H1 (cell line): ENCODE results near the gene BCAS3.

Source experiments
- POLR2A ChIP-seq, 2 experiments: IDR thresholded peaks; 1 replicate in 1 of 2; 2 replicates in 1 of 2; pipeline ENCODE4 v1.6.1; 2011; ENCODE audit warnings: low read depth in 2 of 2, low read length in 2 of 2, mild to moderate bottlenecking in 2 of 2; ENCODE audit errors: control extremely low read depth in 1 of 2
- SP2 ChIP-seq: IDR thresholded peaks from 2 replicates; pipeline ENCODE4 v1.6.1; 2012; ENCODE audit warnings: mild to moderate bottlenecking, low read length, inconsistent platforms
- TF ChIP-seq, protein P1 (sequence below), 3 experiments: IDR thresholded peaks; 1 replicate in 2 of 3; 2 replicates in 1 of 3; pipeline versions ENCODE4 v1.5.1 to v1.6.1; 2011; ENCODE audit warnings: low read length in 3 of 3, mild to moderate bottlenecking in 3 of 3, inconsistent platforms in 2 of 3, low read depth in 1 of 3, moderate library complexity in 1 of 3; ENCODE audit not compliant: insufficient read depth in 1 of 3; ENCODE audit errors: control extremely low read depth in 1 of 3

- TF ChIP-seq SP2 (no peak), POLR2A (IDR thresholded peaks at IDR 0.05; ENCODE audit: control extremely low read depth in 1 of 2, low read depth in 2 of 2, low read length in 2 of 2) (no peak)
- TF ChIP-seq, protein P1, sequence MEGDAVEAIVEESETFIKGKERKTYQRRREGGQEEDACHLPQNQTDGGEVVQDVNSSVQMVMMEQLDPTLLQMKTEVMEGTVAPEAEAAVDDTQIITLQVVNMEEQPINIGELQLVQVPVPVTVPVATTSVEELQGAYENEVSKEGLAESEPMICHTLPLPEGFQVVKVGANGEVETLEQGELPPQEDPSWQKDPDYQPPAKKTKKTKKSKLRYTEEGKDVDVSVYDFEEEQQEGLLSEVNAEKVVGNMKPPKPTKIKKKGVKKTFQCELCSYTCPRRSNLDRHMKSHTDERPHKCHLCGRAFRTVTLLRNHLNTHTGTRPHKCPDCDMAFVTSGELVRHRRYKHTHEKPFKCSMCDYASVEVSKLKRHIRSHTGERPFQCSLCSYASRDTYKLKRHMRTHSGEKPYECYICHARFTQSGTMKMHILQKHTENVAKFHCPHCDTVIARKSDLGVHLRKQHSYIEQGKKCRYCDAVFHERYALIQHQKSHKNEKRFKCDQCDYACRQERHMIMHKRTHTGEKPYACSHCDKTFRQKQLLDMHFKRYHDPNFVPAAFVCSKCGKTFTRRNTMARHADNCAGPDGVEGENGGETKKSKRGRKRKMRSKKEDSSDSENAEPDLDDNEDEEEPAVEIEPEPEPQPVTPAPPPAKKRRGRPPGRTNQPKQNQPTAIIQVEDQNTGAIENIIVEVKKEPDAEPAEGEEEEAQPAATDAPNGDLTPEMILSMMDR (IDR thresholded peaks at IDR 0.05; ENCODE audit: control extremely low read depth in 1 of 3, insufficient read depth in 1 of 3, low read depth in 1 of 3, low read length in 3 of 3), result no peak
Observed at GRCh38 chr17:61216066-61216465, 538.4 kb downstream of the BCAS3 start.
